HepG2 (cell line): ENCODE results near the gene SCN7A. TPM values are rescaled to one million over a fixed set of nuclear protein-coding genes. Genes with fewer than 3 reads are reported as not detected.

ENCODE experiments used
- ATAC-seq: fragments of 200-7000 bp; cut with Tn5 transposase; 3 replicates; pipeline ENCODE4 v1.9.1; 2020; ENCODE audit warnings: mild to moderate bottlenecking, moderate library complexity
- BruUV-seq: library from RNA; stranded (reverse); fragments of 400-500 nt; replicated peaks from 2 replicates; lab custom pipeline; 2021; lab: Mats Ljungman, UMichigan
- CTCF ChIA-PET: fragments of 300-600 bp; formaldehyde crosslinking; extraction: SDS; loops from one replicate; lab custom pipeline; 2021; ENCODE audit warnings: low total read pairs, inconsistent platforms, low intra/inter-chr PET ratio; lab: Yijun Ruan, JAX
- POLR2A ChIA-PET: fragments of 350-600 bp; sonication (Branson Sonifier 250); formaldehyde crosslinking; loops from one replicate; lab custom pipeline; 2020; ENCODE audit warnings: antibody characterized with exemption, inconsistent platforms; lab: Yijun Ruan, JAX
- DNase-seq: peaks from one replicate; pipeline ENCODE4 v3.0.0-alpha.2; 2015; ENCODE audit warnings: low spot score
- FAIRE-seq: peaks from 3 replicates; lab custom pipeline; 2011; peaks lifted over from hg19 to GRCh38; lab: Jason Lieb, UNC
- H2AFZ ChIP-seq: one replicate; pipeline ENCODE4 v1.6.1; 2011; ENCODE audit warnings: low read length, inconsistent platforms
- H3K27ac ChIP-seq: fragments of 300-600 bp; 3 replicates; pipeline ENCODE4 v1.8.0; 2011; ENCODE audit warnings: mixed run types, mild to moderate bottlenecking, mixed read lengths, low read length, inconsistent platforms; ENCODE audit not compliant: insufficient read depth; ENCODE audit errors: extremely low read length
- H3K27me3 ChIP-seq, 2 experiments: fragments of 200-600 bp in 1 of 2; 2 replicates in 1 of 2; 3 replicates in 1 of 2; pipeline versions ENCODE4 v1.6.0 to v1.8.0; 2011; ENCODE audit warnings: low read length in 2 of 2, mild to moderate bottlenecking in 2 of 2, moderate library complexity in 2 of 2, inconsistent platforms in 1 of 2; ENCODE audit not compliant: insufficient read depth in 2 of 2, control insufficient read depth in 1 of 2
- H3K36me3 ChIP-seq, 2 experiments: fragments of 200-600 bp in 1 of 2; replicated peaks in 1 of 2; 2 replicates in 1 of 2; 3 replicates in 1 of 2; pipeline versions ENCODE4 v1.5.1 to v1.8.0; 2011; ENCODE audit warnings: low read length in 2 of 2, inconsistent platforms in 1 of 2; ENCODE audit not compliant: insufficient read depth in 2 of 2, control insufficient read depth in 1 of 2
- H3K4me1 ChIP-seq: 2 replicates; pipeline ENCODE4 v1.5.1; 2012; ENCODE audit warnings: low read length, inconsistent platforms; ENCODE audit not compliant: insufficient read depth
- H3K4me2 ChIP-seq: 2 replicates; pipeline ENCODE4 v1.6.0; 2011; ENCODE audit warnings: low read depth, low read length, inconsistent platforms
- H3K4me3 ChIP-seq, 3 experiments: fragments of 200-600 bp in 1 of 3; sonication (generic), shearing (Covaris generic) in 1 of 3; replicated peaks in 1 of 3; 2 replicates each; pipeline ENCODE4 v1.5.1; 2011 to 2016; ENCODE audit warnings: low read length in 3 of 3, inconsistent platforms in 2 of 3, low read depth in 2 of 3, mild to moderate bottlenecking in 2 of 3, control low read depth in 1 of 3, mixed read lengths in 1 of 3; ENCODE audit not compliant: insufficient read depth in 1 of 3
- H3K79me2 ChIP-seq: one replicate; pipeline ENCODE4 v1.6.1; 2011; ENCODE audit warnings: low read length, inconsistent platforms; ENCODE audit not compliant: insufficient read depth
- H3K9ac ChIP-seq: 2 replicates; pipeline ENCODE4 v1.6.0; 2011; ENCODE audit warnings: mild to moderate bottlenecking, low read depth, low read length, inconsistent platforms; ENCODE audit not compliant: insufficient read depth
- H3K9me3 ChIP-seq: 2 replicates; pipeline ENCODE4 v1.5.1; 2012; ENCODE audit warnings: mild to moderate bottlenecking, low read length
- H4K20me1 ChIP-seq: 2 replicates; pipeline ENCODE4 v1.6.0; 2011; ENCODE audit warnings: inconsistent platforms, mild to moderate bottlenecking, low read length, moderate library complexity; ENCODE audit not compliant: insufficient read depth
- JARID2 ChIP-seq: sonication (generic); formaldehyde crosslinking; IDR thresholded peaks from 2 replicates; pipeline ENCODE4 v1.8.1; 2023; ENCODE audit warnings: missing genetic modification reagents, inconsistent platforms; ENCODE audit not compliant: insufficient replicate concordance
- MTA1 ChIP-seq: sonication (generic); formaldehyde crosslinking; IDR thresholded peaks from 2 replicates; pipeline ENCODE4 v1.4.0; 2020; ENCODE audit warnings: missing genetic modification reagents, mild to moderate bottlenecking, borderline replicate concordance
- MXI1 ChIP-seq: IDR thresholded peaks from 3 replicates; pipeline ENCODE4 v1.6.1; 2012; ENCODE audit warnings: low read depth, low read length, inconsistent platforms, borderline replicate concordance
- NR3C1 ChIP-seq: sonication (generic); formaldehyde crosslinking; IDR thresholded peaks from 2 replicates; pipeline ENCODE4 v1.4.0; 2020; ENCODE audit warnings: missing genetic modification reagents
- ONECUT2 ChIP-seq: sonication (generic); formaldehyde crosslinking; IDR thresholded peaks from 2 replicates; pipeline ENCODE4 v1.4.0; 2020; ENCODE audit warnings: missing genetic modification reagents
- PAXIP1 ChIP-seq: sonication (generic); formaldehyde crosslinking; conservative IDR thresholded peaks from 2 replicates; pipeline ENCODE4 v1.4.0; 2020; ENCODE audit warnings: mild to moderate bottlenecking, missing genetic modification reagents, moderate library complexity
- SP2 ChIP-seq: sonication (generic); formaldehyde crosslinking; IDR thresholded peaks from 2 replicates; pipeline ENCODE4 v1.5.1; 2020; ENCODE audit warnings: mild to moderate bottlenecking, missing genetic modification reagents
- TEAD2 ChIP-seq: sonication (generic); formaldehyde crosslinking; IDR thresholded peaks from 2 replicates; pipeline ENCODE4 v1.9.0; 2021; ENCODE audit warnings: missing genetic modification reagents
- ZBTB38 ChIP-seq: sonication (generic); formaldehyde crosslinking; IDR thresholded peaks from 2 replicates; pipeline ENCODE4 v1.5.1; 2020; ENCODE audit warnings: mild to moderate bottlenecking, missing genetic modification reagents
- ZBTB49 ChIP-seq: sonication (generic); formaldehyde crosslinking; IDR thresholded peaks from 2 replicates; pipeline ENCODE4 v1.4.0; 2020; ENCODE audit warnings: missing genetic modification reagents, borderline replicate concordance
- ZNF275 ChIP-seq: sonication (generic); formaldehyde crosslinking; IDR thresholded peaks from 2 replicates; pipeline ENCODE4 v1.8.0; 2022; ENCODE audit warnings: missing genetic modification reagents, mild to moderate bottlenecking, inconsistent platforms, borderline replicate concordance
- ZNF543 ChIP-seq: sonication (generic); formaldehyde crosslinking; IDR thresholded peaks from 2 replicates; pipeline ENCODE4 v1.4.0; 2020; ENCODE audit warnings: mild to moderate bottlenecking, missing genetic modification reagents
- ZNF550 ChIP-seq: sonication (generic); formaldehyde crosslinking; IDR thresholded peaks from 2 replicates; pipeline ENCODE4 v1.4.0; 2020; ENCODE audit warnings: mild to moderate bottlenecking, missing genetic modification reagents, borderline replicate concordance
- WGBS: methylation state at CpG from one replicate; pipeline ENCODE4 v1.1.6; 2017; ENCODE audit warnings: low lambda C conversion rate; 5-methylcytosine and 5-hydroxymethylcytosine counted together
- in situ Hi-C: cut with HindIII; loops from 2 replicates; pipeline ENCODE4 v1.10.0; 2017; ENCODE audit warnings: low pct_unique_long_range_greater_than_20kb; ENCODE audit not compliant: extremely low pct_ligation_motif_present
- intact Hi-C: fragments of 100-400 bp; cut with micrococcal nuclease; formaldehyde crosslinking; loops from one replicate; pipeline ENCODE4 v1.10.0; 2022; ENCODE audit not compliant: unreplicated experiment
- polyA plus RNA-seq, 8 experiments: library from polyadenylated mRNA; depleted of rRNA in 3 of 8; stranded (reverse) in 7 of 8; unstranded in 1 of 8; fragments of >200 nt; fragmentation: Illumina TruSeq in 4 of 8; extraction: Trizol in 4 of 8; gene quantifications; 2 replicates each; pipeline versions ENCODE4 v1.2.1 to v1.2.3, GENCODE V29; 2011 to 2016; ENCODE audit warnings: low read depth in 4 of 8, missing spikeins in 1 of 8, mixed read lengths in 1 of 8; ENCODE audit not compliant: insufficient read depth in 1 of 8
- total RNA-seq, 5 experiments: library from RNA; depleted of rRNA; stranded (reverse); fragments of >200 nt; fragmentation: Illumina TruSeq; extraction: Trizol; gene quantifications; 2 replicates each; pipeline ENCODE4 v1.2.3, GENCODE V29; 2016; ENCODE audit warnings: low read depth in 1 of 5

SCN7A gene
- total and polyA plus RNA-seq, 2 of the 13 experiments (the other 11 are each of a cell fraction or from before 2014, with no cell fraction given) = 0.01 TPM; not detected in 1

- 0 out of 2 replicates have a peak, but pooled peaks have one; percentile 15 for TF ChIP-seq PAXIP1 (CRISPR knock-in tag)
- no peak for TF ChIP-seq TEAD2 (CRISPR knock-in tag)
- TF ChIP-seq ZNF275 = no peak
Measured at GRCh38 chr2:166433457-166433856, 60.6 kb downstream of the SCN7A start (continued).

- Histone ChIP-seq H3K27me3 (no peaks in the 10 kb centered on the region), H3K4me2 (no peak overlapping the region), H3K9ac (no peak overlapping the region), H2AFZ (no peak overlapping the region), H3K36me3 (no peaks in the 10 kb centered on the region), H3K4me1 (peaks cover 19% of the 10 kb centered on the region), H4K20me1 (no peaks in the 10 kb centered on the region), H3K27ac (no peak overlapping the region), H3K4me3 (no peak overlapping the region), H3K79me2 (no peaks in the 10 kb centered on the region), H3K9me3 (no peaks in the 10 kb centered on the region)
- 0% methylated on average over 1 of the region's 1 CpG for WGBS
- in situ Hi-C loops (no loop called here), intact Hi-C loops (no loop called here)
- FAIRE-seq = no peak
- no TSS peak for BruUV-seq
- POLR2A ChIA-PET = no interaction called here
- TF ChIP-seq JARID2 (CRISPR knock-in tag) (no peak), MXI1 (no peak), SP2 (CRISPR knock-in tag) (no peak), MTA1 (CRISPR knock-in tag) (no peak), ZNF543 (CRISPR knock-in tag) (no peak), ZBTB38 (CRISPR knock-in tag) (no peak), ZBTB49 (CRISPR knock-in tag) (no peak), ONECUT2 (no peak), ZNF550 (CRISPR knock-in tag) (no peak), NR3C1 (CRISPR knock-in tag) (no peak)
- CTCF ChIA-PET = no interaction called here
- ATAC-seq = no peak
- DNase-seq = no peak
Measured at GRCh38 chr2:166432331-166432730, 61.7 kb downstream of the SCN7A start.
